Measurements from ENCODE around the gene NKAP. TPM values are rescaled to one million over a fixed set of nuclear protein-coding genes. Genes with fewer than 3 reads are reported as not detected.
A peak's percentile ranks its signal among the peaks of the same experiment; 100 is the strongest.
"Not testable (repeated sequence)": the region's sequence is repeated elsewhere in the genome, so short reads cannot be mapped to it uniquely, and the experiment has no call there.

NKAP gene
- total RNA-seq, 2 donors from 2014 or later = 5.8 to 13.0 TPM

DNA sequence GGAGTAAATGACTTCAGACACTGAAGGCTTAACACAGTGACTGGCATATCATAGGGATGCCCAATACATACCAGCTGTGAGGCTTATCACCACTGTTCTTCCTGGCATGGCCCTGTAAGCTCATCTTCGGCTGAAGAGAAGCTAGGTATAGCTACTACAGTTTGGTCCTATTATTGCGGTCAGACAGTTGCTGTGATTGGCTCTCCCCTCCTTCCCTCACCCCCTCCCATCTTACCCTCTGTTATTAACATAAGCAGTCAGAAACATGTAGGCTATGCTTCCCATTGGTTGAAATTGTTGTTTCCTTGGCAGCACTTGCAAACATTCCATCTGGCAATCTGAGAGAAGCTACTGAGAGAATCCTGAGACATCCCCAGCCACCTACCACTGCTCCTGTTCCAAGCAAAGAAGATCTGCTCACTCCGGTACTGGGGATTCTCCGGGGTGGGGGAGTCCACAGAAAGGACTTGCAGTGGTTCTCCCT, 47.7 kb downstream of the NKAP start, which contains the start of gene AKAP14:
TSS of gene AKAP14 (plus strand) at position 51 of the 484 bp plus-strand sequence. CDS start 7,331 bp downstream, outside the sequence.
- Histone ChIP-seq H3K4me1 (ENCODE audit: control insufficient read depth in 1 of 2, low read depth in 2 of 2) (no peaks in the 10 kb centered on the region), H3K27me3 (replicated peaks; ENCODE audit: insufficient read depth) (no peaks in the 10 kb centered on the region), H3K9me3 (no peaks in the 10 kb centered on the region), H3K27ac (no peak within 1 kb of the TSS), H3K36me3 (no peaks in the 10 kb centered on the region), H3K4me3 (no peak within 1 kb of the TSS)
- ATAC-seq (ENCODE audit: insufficient number of reproducible peaks, low FRiP score, low read depth) = no peak
- TF ChIP-seq, protein P1, sequence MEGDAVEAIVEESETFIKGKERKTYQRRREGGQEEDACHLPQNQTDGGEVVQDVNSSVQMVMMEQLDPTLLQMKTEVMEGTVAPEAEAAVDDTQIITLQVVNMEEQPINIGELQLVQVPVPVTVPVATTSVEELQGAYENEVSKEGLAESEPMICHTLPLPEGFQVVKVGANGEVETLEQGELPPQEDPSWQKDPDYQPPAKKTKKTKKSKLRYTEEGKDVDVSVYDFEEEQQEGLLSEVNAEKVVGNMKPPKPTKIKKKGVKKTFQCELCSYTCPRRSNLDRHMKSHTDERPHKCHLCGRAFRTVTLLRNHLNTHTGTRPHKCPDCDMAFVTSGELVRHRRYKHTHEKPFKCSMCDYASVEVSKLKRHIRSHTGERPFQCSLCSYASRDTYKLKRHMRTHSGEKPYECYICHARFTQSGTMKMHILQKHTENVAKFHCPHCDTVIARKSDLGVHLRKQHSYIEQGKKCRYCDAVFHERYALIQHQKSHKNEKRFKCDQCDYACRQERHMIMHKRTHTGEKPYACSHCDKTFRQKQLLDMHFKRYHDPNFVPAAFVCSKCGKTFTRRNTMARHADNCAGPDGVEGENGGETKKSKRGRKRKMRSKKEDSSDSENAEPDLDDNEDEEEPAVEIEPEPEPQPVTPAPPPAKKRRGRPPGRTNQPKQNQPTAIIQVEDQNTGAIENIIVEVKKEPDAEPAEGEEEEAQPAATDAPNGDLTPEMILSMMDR (IDR thresholded peaks at IDR 0.05) = no peak
- DNase-seq (ENCODE audit: low spot score) = no peak

DNA sequence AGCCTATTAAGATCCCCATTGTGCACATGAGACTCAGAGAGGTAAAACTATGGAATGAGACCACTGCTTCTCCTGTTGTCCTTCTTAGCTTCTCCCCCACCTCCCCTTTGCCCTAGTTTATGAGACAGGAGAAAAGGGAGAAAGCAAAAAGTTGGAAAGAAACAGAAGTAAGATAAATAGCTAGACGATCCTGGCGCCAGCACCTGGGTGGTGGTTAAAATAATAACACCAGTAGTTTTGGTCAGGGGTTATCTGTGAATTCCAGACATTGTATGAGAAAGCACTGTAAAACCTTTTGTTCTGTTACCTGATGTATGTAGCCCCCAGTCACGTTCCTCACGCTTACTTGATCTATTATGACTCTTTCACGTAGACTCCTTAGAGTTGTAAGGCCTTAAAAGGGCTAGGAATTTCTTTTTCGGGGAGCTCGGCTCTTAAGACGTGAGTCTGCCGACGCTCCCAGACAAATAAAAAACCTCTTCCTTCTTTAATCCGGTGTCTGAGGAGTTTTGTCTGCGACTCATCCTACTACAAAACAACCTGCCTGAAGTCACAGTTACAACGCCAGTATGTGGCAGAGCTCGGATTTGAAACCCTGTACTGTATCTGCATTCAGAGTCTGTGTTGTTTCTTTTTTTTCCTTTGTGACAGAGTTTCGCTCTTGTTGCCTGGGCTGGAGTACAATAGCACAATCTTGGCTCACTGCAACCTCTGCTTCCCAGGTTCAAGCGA, 51.4 kb downstream of the NKAP start:
- not testable (repeated sequence) for H3K27me3 ChIP-seq (replicated peaks; ENCODE audit: insufficient read depth); DNase-seq (ENCODE audit: low spot score); H3K9me3 ChIP-seq; H3K4me3 ChIP-seq; H3K4me1 ChIP-seq (ENCODE audit: control insufficient read depth in 1 of 2, low read depth in 2 of 2); H3K27ac ChIP-seq; ATAC-seq (ENCODE audit: insufficient number of reproducible peaks, low FRiP score, low read depth); H3K36me3 ChIP-seq

DNA sequence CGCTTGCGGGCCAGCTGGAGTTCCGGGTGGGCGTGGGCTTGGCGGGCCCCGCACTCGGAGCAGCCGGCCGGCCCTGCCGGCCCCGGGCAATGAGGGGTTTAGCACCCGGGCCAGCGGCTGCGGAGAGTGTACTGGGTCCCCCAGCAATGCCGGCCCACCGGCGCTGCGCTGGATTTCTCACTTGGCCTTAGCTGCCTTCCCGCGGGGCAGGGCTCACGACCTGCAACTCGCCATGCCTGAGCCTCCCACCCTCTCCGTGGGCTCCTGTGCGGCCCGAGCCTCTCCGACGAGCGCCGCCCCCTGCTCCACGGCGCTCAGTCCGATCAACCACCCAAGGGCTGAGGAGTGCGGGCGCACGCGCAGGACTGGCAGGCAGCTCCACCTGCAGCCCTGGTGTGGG, 52.9 kb downstream of the NKAP start:
- H3K27ac ChIP-seq; H3K36me3 ChIP-seq; H3K9me3 ChIP-seq; H3K4me1 ChIP-seq (ENCODE audit: control insufficient read depth in 1 of 2, low read depth in 2 of 2); ATAC-seq (ENCODE audit: insufficient number of reproducible peaks, low FRiP score, low read depth); DNase-seq (ENCODE audit: low spot score); H3K4me3 ChIP-seq; H3K27me3 ChIP-seq (replicated peaks; ENCODE audit: insufficient read depth): not testable (repeated sequence)

DNA sequence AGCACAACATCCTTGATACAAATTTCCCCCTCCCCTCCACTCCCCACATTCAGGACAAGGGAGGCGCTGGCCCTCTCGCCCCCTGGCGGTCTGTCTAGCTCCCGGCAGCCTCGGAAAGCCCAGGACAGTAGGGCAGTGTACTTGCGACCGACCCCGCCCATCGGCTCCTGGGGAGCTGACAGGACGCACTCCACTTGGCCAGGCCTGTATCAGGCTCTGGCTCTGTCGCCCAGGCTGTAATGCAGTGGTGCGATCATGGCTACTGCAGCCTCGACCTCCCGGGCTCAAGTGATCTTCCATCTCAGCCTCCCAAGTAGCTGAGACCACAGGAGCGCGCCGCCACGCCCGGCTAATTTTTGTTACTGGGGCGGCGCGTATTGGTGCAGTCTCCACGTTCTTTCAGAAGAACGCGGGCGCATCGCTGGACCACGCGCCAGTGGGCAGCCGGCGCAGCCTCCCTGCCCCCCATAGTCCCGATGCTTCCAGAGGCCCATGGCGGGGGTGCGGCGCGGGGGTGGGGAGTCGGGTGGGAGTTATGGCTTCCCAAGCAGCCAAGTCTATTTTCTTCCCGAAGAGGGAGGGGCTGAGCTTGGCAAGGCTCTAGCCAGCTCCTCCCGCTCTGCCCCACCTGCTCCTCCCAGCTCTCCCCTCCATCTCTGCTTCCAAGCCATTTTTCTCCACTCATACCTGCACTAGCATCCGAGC, 55.7 kb downstream of the NKAP start:
- no peaks in the 10 kb centered on the region for H3K9me3 ChIP-seq
- no peaks in the 10 kb centered on the region for H3K36me3 ChIP-seq
- no peaks in the 10 kb centered on the region for H3K4me1 ChIP-seq (ENCODE audit: control insufficient read depth in 1 of 2, low read depth in 2 of 2)
- ATAC-seq (ENCODE audit: insufficient number of reproducible peaks, low FRiP score, low read depth) (no peak), DNase-seq (ENCODE audit: low spot score) (no peak)
- no peaks in the 10 kb centered on the region for H3K27me3 ChIP-seq (replicated peaks; ENCODE audit: insufficient read depth)
- H3K27ac ChIP-seq = no peak overlapping the region
- H3K4me3 ChIP-seq = peak overlapping the region; percentile 48
- TF ChIP-seq, protein P1 (IDR thresholded peaks at IDR 0.05) = peak; percentile 10

DNA sequence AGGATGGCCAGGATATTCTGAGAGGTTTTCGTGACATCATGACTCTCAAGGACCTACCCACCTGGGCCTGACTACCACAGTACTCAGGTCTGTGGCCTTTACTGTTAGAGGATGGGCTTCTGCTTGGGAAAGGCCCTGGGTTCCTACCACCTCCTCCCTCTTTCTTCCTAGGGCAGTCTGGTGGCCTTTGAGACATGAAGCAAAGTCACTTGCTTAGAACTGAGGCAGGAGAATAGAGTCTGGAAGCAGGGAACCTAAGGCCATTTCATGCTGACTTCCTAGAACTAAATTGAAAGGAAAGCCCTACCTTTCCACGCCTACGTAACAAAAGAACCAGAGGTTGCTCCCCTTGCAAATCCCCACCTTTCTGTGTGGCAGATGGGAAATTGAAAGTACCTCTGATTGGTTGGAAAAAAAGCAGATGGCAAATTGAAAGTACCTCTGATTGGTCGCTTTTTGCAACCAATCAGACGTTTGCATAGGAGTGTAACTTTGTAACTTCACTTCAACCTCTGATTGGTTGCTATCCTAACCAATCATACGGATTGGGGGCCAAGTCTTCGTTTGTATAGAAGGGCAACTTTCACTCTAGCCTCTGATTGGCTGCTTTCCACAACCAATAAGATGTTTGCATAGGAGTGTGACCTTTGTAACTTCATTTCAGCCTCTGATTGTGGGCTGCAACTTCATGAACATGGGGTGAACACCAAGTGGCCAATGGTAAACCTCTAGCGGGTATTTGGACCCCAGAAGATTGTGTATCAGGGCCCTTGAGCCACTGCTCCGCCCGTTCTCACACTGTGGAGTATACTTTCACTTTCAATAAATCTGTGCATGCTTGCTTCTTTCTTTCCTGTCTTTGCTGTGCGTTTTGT, 57.8 kb downstream of the NKAP start:
- H3K4me1 ChIP-seq (ENCODE audit: control insufficient read depth in 1 of 2, low read depth in 2 of 2) = no peaks in the 10 kb centered on the region
- DNase-seq (ENCODE audit: low spot score) = no peak
- ATAC-seq (ENCODE audit: insufficient number of reproducible peaks, low FRiP score, low read depth) = no peak
- TF ChIP-seq, protein P1 (IDR thresholded peaks at IDR 0.05) = no peak
- H3K36me3 ChIP-seq = no peaks in the 10 kb centered on the region
- no peak overlapping the region for H3K27ac ChIP-seq
- H3K27me3 ChIP-seq (replicated peaks; ENCODE audit: insufficient read depth) = no peaks in the 10 kb centered on the region
- no peak overlapping the region for H3K4me3 ChIP-seq
- no peaks in the 10 kb centered on the region for H3K9me3 ChIP-seq

Measured in thoracic aorta (tissue), 2 donors.